Measurements from ENCODE around the gene KLHL35. TPM values are rescaled to one million over a fixed set of nuclear protein-coding genes. Genes with fewer than 3 reads are reported as not detected.
A peak's percentile ranks its signal among the peaks of the same experiment; 100 is the strongest.
"Not testable (repeated sequence)": the region's sequence is repeated elsewhere in the genome, so short reads cannot be mapped to it uniquely, and the experiment has no call there.

The KLHL35 gene
- total RNA-seq, 2 experiments from 2014 or later, result 0.21 to 0.58 TPM

DNA sequence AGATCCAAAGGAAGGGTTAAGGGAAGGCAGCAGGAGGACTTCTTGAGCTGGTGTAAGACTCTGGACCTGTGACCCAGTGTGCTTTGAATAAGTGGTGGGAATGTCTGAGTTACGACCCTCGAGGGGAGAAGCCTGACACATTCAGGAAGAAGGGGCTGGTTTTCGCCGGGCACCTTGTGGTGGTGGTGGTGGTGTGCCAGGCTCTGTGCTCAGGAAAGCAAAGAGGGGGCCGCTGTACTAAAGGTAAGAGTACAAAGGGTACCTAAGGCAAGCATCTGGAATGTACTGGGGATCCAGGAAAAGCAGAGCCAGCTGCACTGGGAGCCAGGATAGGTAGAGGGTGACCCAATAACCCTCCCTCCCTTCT, 6.3 kb downstream of the KLHL35 start:
- no peak overlapping the region for H3K4me3 Mint-ChIP-seq
- DNase-seq, result no peak
- H3K9me3 Mint-ChIP-seq, result peaks cover 6% of the 10 kb centered on the region
- H3K27me3 Mint-ChIP-seq, result peaks cover 36% of the 10 kb centered on the region
- no peak overlapping the region for H3K27ac Mint-ChIP-seq
- H3K4me1 Mint-ChIP-seq, result peaks cover 16% of the 10 kb centered on the region
- H3K36me3 Mint-ChIP-seq, result peaks cover 6% of the 10 kb centered on the region

DNA sequence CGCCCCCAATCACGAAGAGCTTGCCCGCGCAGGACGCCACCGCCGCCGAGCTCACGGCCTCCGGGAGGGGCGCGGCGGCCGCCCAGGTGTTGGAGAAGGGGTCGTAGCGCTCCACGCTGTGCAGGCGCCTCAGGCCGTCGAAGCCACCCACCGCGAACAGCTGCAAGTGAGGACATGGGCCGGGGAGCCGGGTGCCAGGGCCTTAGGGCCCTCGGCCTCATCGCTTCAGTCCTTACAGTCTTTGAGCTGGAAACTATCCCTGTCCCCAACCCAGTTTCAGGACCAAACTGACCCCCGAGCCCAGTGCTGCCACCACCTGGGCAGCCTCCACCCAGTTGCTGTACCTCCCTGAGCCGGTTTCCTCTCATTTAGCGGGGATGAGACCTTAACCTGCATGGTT, 7.6 kb downstream of the KLHL35 start:
- H3K36me3 Mint-ChIP-seq, result peaks cover 6% of the 10 kb centered on the region
- no peak for DNase-seq
- H3K27me3 Mint-ChIP-seq, result peaks cover 23% of the 10 kb centered on the region
- H3K4me3 Mint-ChIP-seq, result no peak overlapping the region
- no peak overlapping the region for H3K27ac Mint-ChIP-seq
- H3K4me1 Mint-ChIP-seq, result peaks cover 13% of the 10 kb centered on the region
- H3K9me3 Mint-ChIP-seq, result peaks cover 6% of the 10 kb centered on the region

DNA sequence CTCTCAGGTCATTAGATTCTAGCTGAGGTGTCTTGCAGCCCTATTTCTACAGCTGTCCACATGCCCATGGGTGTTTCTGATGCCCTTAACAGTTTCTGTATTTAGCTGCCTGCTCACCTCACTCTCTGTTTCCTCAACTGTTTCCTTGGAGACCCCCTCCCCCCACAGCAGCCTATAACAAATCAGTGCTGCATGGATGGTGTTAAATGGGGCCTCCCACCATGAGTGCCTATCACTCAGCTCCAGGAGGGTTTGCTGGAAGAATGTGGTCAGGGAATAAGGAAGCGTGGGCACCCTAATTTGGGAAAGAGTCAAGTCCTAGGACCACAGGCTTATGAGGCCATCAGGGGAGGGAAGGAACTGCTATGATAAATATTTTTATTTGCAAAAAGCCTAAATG, 8.6 kb downstream of the KLHL35 start:
- DNase-seq, result no peak
- Mint-ChIP-seq H3K4me1 (peaks cover 12% of the 10 kb centered on the region), H3K27ac (no peak overlapping the region), H3K4me3 (no peak overlapping the region), H3K9me3 (peaks cover 5% of the 10 kb centered on the region), H3K36me3 (peaks cover 5% of the 10 kb centered on the region), H3K27me3 (peaks cover 21% of the 10 kb centered on the region)

DNA sequence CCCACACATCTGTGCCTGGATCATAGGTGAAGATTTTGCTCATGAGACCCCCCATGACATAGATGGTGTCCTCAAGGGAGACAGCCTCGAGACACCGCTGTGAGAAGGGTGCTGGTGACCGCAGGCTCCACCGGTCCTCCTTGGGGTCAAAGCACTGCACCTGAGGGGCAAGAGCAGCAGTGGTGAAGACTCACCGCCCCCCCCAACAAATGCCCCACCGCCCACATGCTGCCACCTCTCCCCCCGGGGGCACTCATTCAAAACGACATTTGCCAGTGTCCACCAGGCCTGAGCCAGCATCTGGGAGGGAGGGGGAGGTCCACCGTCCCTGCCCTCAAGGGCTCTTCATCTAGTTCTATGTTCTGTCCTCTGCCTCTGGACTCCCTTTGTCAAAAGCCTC, 9.3 kb downstream of the KLHL35 start:
- Mint-ChIP-seq H3K36me3 (no peaks in the 10 kb centered on the region), H3K4me3 (no peak overlapping the region), H3K27ac (no peak overlapping the region), H3K27me3 (peaks cover 14% of the 10 kb centered on the region), H3K4me1 (peaks cover 7% of the 10 kb centered on the region), H3K9me3 (no peaks in the 10 kb centered on the region)
- DNase-seq, result no peak

DNA sequence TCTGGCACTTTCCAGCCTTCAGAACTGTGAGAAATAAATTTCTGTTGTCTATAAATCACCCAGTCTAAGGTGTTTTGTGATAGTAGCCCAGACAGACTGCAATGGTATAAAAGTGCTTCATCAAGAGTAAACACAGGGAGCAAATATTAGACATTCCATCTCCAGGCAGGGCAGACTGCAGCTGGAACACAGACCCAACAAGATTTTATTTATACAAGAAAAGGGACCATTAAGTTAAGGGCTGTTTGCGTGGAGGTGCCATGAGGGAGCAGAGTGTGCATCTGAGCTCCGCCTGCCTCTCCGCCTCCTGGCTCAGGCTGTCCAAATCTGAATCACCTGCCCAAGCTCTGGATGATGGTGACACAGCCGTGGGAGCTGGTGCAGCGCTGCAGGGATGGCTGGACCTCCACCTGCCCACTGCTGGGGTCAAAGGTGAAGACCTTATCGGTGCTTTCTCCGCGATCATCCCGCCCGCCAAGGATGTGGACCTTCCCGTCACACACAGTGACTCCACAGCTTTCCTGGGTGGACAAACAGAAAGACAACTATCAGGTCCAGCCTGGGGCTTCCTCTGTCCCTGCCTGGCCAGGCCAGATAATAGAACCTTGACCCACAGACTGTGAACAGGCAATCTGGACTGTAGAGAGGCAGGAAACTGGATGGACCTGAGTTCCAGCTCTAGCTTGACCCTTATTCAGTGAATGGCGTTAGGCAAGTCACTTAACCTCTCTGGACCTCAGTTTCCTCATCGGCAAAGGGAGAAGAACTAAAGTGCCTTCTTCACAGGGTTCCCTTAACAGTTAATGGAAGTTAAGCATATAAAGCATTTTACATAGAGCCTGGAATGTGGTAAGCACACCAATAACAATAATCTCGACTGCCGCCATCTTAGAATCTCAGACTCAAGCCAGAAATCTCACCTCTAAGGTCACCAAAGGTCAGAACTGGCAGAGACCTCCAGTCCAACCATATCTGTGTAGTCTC, 10.5 kb downstream of the KLHL35 start:
- Mint-ChIP-seq H3K4me3 (no peak overlapping the region), H3K27ac (no peak overlapping the region), H3K4me1 (no peaks in the 10 kb centered on the region), H3K36me3 (no peaks in the 10 kb centered on the region), H3K9me3 (no peaks in the 10 kb centered on the region), H3K27me3 (peaks cover 2% of the 10 kb centered on the region)
- no peak for DNase-seq

DNA sequence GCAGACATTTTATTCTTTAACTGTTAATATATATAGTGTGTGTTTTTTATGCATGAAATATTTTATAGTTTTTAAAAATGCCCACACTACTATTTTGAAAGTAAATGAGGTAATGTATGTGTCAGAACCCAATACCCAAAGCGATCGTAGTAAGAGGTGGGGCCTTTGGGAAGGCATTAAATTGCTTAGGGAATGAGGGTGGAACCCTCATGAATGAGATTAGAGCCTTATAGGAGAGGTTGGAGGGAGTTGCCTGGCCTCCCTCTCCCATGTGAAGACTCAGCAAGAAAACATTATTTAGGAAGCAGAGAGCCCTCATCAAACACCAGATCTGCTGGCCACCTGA, 11.1 kb downstream of the KLHL35 start:
- no peaks in the 10 kb centered on the region for H3K9me3 Mint-ChIP-seq
- H3K36me3 Mint-ChIP-seq, result peaks cover under 1% of the 10 kb centered on the region
- no peak overlapping the region for H3K27ac Mint-ChIP-seq
- no peaks in the 10 kb centered on the region for H3K27me3 Mint-ChIP-seq
- no peak for DNase-seq
- H3K4me1 Mint-ChIP-seq, result no peaks in the 10 kb centered on the region
- H3K4me3 Mint-ChIP-seq, result no peak overlapping the region

DNA sequence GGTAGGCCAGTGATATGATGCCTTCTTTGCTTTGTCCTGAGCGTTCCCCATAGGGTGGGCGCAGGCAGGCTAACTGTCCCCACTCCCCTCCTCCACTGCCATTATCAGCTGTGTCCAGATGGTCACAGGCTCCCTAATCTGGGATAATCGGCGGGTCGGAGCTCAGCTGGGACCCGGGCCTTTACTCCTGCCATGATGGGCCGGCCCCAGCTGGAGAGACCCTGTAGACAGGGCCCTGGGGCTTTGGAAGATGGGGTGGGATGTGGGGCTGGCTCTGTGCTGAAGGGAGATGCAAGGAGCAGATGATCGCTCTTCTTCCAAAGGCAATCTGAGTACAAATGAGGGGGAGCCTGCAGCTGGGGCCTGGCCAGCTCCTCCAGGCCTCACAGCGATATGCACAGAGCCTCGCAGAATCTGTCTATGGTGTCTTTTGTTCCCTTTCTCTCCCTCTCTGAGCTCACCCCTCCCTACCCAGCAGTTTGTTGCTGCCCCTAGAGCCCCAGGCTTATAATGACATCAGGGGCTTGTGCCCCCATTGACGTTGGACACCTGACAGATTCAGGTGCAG, 11.9 kb downstream of the KLHL35 start:
- H3K9me3 Mint-ChIP-seq, result no peaks in the 10 kb centered on the region
- peaks cover 3% of the 10 kb centered on the region for H3K36me3 Mint-ChIP-seq
- H3K27ac Mint-ChIP-seq, result no peak overlapping the region

DNA sequence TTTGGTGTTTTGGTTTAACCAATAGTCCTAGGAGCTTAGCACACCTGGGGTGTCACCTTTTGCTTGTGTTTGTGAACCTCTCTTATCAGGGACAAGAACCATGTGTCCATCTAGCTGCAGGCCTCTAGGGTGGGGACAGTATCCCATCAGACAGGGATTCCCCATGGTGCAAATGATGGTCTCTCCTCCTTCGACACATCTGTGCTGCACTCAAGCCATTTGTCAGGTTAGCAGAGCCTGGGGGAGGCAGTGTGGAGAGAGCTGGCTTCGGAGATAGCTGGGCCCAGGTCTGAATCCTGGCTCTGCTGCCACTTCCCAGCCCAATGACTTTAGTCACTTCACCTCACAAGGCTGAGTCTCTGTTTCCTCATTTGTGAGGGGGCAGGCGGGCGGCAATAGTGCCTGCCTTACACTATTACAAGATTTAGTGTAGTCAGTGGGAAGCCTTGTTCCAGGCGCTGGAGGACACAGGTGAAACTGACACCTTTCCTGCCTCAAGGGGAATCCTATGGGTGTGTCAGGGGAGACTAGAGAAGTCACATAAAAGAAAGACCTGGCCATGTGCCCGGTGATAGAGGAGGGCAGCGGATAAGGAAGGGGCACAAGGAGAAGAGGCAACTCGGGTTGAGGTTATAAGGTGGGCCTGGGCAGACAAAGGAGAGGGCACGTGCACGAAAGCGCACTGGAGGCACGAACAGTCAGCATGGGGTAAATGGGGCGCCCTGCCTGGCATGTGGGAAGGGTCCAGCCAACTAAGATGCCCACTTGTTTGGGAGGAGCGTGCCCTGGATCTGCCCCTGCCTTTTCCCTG, 12.6 kb downstream of the KLHL35 start:
- Mint-ChIP-seq H3K4me3 (no peak overlapping the region), H3K27me3 (no peaks in the 10 kb centered on the region), H3K36me3 (peaks cover 3% of the 10 kb centered on the region), H3K4me1 (no peaks in the 10 kb centered on the region), H3K9me3 (no peaks in the 10 kb centered on the region), H3K27ac (no peak overlapping the region)
- no peak for DNase-seq

More for the DNA sequence above, 11.9 kb downstream of the KLHL35 start:
- Mint-ChIP-seq H3K4me1 (no peaks in the 10 kb centered on the region), H3K4me3 (no peak overlapping the region), H3K27me3 (no peaks in the 10 kb centered on the region)
- DNase-seq, result no peak

DNA sequence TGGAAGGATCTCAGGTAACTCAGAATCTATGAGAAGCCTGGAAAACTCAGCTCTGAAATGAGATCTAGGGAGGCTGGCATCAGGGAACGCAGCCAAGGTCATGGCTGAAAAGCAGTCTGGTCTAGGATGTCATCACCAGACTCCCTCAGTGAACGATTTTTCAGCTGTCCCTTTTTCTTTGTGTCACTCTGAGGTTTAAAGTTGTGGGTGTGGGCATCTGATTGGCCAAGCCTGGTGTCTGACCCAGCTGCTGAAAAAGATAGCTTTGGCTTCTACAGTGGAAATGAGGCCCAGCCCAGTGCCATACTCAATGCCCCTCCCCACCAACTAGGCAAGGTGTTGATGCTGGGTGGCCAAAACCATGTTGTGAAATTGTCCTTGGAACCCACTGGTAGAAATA, 19.1 kb downstream of the KLHL35 start:
- DNase-seq, result no peak
- H3K36me3 Mint-ChIP-seq, result peaks cover 11% of the 10 kb centered on the region
- H3K27ac Mint-ChIP-seq, result no peak overlapping the region
- no peaks in the 10 kb centered on the region for H3K9me3 Mint-ChIP-seq
- no peaks in the 10 kb centered on the region for H3K27me3 Mint-ChIP-seq
- H3K4me3 Mint-ChIP-seq, result no peak overlapping the region
- H3K4me1 Mint-ChIP-seq, result no peaks in the 10 kb centered on the region

DNA sequence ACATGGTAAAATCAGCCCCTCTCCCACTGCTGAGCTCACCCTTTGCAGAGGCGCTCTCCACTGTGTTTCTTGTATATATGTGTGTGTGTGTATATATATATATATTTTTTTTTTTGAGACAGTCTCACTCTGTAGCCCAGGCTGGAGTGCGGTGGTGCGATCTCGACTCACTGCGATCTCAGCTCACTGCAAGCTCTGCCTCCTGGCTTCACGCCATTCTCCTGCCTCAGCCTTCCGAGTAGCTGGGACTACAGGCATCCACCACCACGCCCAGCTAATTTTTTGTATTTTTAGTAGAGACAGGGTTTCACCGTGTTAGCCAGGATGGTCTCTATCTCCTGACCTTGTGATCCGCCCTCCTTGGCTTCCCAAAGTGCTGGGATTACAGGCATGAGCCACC, 19.9 kb downstream of the KLHL35 start:
- not testable (repeated sequence) for H3K27ac Mint-ChIP-seq, H3K4me1 Mint-ChIP-seq, H3K4me3 Mint-ChIP-seq, H3K9me3 Mint-ChIP-seq, DNase-seq, H3K27me3 Mint-ChIP-seq
- H3K36me3 Mint-ChIP-seq, result peaks cover 16% of the 10 kb centered on the region

DNA sequence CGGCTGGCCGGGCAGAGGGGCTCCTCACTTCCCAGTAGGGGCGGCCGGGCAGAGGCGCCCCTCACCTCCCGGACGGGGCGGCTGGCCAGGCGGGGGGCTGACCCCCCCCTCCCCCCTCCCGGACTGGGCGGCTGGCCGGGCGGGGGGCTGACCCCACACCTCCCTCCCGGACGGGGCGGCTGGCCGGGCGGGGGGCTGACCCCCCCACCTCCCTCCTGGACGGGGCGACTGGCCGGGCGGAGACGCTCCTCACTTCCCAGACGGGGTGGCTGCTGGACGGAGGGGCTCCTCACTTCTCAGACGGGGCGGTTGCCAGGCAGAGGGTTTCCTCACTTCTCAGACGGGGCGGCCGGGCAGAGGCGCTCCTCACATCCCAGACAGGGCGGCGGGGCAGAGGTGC, 23.0 kb downstream of the KLHL35 start:
- not testable (repeated sequence) for H3K27me3 Mint-ChIP-seq, DNase-seq, H3K4me3 Mint-ChIP-seq, H3K9me3 Mint-ChIP-seq, H3K27ac Mint-ChIP-seq
- peaks cover 17% of the 10 kb centered on the region for H3K4me1 Mint-ChIP-seq
- peaks cover 40% of the 10 kb centered on the region for H3K36me3 Mint-ChIP-seq

DNA sequence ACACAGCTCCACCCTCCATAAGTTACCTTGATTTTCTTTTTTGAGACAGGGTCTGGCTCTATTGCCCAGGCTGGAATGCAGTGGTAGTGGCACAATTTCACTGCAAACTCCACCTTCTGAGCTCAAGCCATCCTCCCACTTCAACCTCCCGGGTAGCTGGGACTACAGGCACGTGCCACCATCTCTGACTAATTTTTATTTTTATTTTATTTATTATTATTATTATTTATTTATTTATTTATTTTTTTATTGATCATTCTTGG, 24.1 kb downstream of the KLHL35 start:
- peaks cover 3% of the 10 kb centered on the region for H3K27me3 Mint-ChIP-seq
- DNase-seq, result no peak
- H3K4me1 Mint-ChIP-seq, result peaks cover 24% of the 10 kb centered on the region
- H3K27ac Mint-ChIP-seq, result no peak overlapping the region
- no peaks in the 10 kb centered on the region for H3K9me3 Mint-ChIP-seq
- H3K36me3 Mint-ChIP-seq, result peaks cover 46% of the 10 kb centered on the region
- H3K4me3 Mint-ChIP-seq, result no peak overlapping the region

DNA sequence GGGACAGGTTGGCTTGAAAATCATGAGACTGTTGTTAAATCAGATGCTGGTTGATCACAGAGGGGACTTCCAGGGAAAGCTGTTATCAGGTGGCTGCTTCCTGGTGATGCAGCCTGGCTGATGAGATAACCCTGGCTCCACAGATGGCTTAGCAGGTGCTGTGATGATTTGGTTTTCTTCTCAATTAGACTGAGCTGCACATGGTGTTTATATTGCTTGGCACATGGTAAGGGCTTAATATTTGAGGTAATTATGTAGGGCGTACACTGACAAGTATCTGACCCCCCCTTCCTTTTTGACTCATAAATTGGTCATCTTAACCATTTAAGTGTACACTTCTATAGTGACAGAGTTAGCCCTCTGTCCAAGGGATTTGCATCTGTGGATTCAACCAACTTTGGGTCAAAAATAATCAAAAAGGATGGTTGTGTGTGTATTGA, 26.6 kb downstream of the KLHL35 start:
- Mint-ChIP-seq H3K9me3 (no peaks in the 10 kb centered on the region), H3K36me3 (peaks cover 66% of the 10 kb centered on the region), H3K27ac (peak overlapping the region; percentile 51), H3K4me3 (no peak overlapping the region), H3K27me3 (peaks cover 3% of the 10 kb centered on the region), H3K4me1 (peaks cover 50% of the 10 kb centered on the region)
- no peak for DNase-seq

DNA sequence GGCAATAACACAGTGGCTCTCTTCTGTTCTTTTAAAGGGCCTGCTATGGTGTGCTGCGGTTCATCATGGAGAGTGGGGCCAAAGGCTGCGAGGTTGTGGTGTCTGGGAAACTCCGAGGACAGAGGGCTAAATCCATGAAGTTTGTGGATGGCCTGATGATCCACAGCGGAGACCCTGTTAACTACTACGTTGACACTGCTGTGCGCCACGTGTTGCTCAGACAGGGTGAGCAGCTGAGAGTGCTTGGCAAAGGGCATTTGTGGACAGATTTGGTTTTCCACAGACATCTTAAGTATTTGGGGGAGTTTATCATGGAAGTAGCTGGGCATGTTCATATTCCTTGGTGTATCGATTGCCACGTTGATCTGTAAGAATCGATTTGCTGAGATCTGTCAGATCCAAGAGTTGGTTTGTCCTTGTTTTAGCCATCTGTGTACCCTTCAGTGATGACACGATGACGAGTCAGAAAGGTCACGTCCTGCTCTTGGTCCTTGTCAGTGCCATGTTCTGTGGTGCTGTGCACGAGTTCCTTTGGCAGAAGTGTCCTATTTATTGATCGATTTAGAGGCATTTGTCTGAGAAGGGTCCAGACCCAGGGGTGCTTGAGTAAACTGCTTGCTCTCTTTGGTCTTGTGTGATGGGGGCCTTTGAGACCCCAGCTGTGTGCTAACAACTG, 28.9 kb downstream of the KLHL35 start:
- peaks cover 55% of the 10 kb centered on the region for H3K4me1 Mint-ChIP-seq
- peaks cover 7% of the 10 kb centered on the region for H3K27me3 Mint-ChIP-seq
- no peaks in the 10 kb centered on the region for H3K9me3 Mint-ChIP-seq
- peak overlapping the region; percentile 94 for H3K4me3 Mint-ChIP-seq
- H3K36me3 Mint-ChIP-seq, result peaks cover 88% of the 10 kb centered on the region
- H3K27ac Mint-ChIP-seq, result peak overlapping the region; percentile 97
- DNase-seq, result no peak

DNA sequence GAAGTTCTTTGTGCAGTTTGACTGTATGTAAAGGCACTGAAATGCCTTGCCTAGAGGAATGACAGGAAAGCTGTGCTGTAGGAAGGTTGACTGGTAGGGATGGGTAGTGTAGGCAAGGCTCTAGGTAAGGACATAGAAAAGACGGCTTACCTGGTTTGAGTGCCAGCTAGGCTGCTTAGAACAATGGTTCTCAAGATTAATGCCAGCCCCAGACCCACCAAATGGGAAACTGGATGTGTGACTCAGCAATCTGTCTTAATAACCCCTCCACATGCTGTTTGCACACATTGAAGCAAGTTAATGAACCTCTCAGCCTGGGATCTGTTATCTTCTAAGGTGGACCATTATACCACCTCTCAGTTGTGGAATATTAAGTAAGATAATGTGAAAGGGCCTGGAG, 30.0 kb downstream of the KLHL35 start:
- H3K27me3 Mint-ChIP-seq, result peaks cover 5% of the 10 kb centered on the region
- peak overlapping the region; percentile 94 for H3K4me3 Mint-ChIP-seq
- H3K4me1 Mint-ChIP-seq, result peaks cover 55% of the 10 kb centered on the region
- H3K27ac Mint-ChIP-seq, result peak overlapping the region; percentile 97
- H3K9me3 Mint-ChIP-seq, result no peaks in the 10 kb centered on the region
- no peak for DNase-seq
- H3K36me3 Mint-ChIP-seq, result peaks cover 81% of the 10 kb centered on the region

Measured in activated naive CD8-positive, alpha-beta T cell treated with anti-CD3 and anti-CD28 coated beads for 36 hours (primary cell).